Ascending aorta (tissue), 2 donors: ENCODE measurements around the gene NDUFV3. TPM values are rescaled to one million over a fixed set of nuclear protein-coding genes. Genes with fewer than 3 reads are reported as not detected.
"Not testable (repeated sequence)": the region's sequence is repeated elsewhere in the genome, so short reads cannot be mapped to it uniquely, and the experiment has no call there.

Experiments used
- DNase-seq, 2 donors: peaks; one replicate each; pipeline ENCODE4 v3.0.0-alpha.2; 2019; ENCODE audit warnings: low spot score in 2 of 2
- H3K27ac ChIP-seq, 2 donors: fragments of 200-600 bp; sonication (generic); one replicate each; pipeline ENCODE4 v1.5.1; 2016 to 2017; ENCODE audit warnings: mild to moderate bottlenecking in 1 of 2
- H3K27me3 ChIP-seq: fragments of 200-600 bp; sonication (generic); one replicate; pipeline ENCODE4 v1.5.1; 2017
- H3K36me3 ChIP-seq, 2 donors: fragments of 200-600 bp; sonication (generic); one replicate each; pipeline ENCODE4 v1.5.1; 2016
- H3K4me1 ChIP-seq, 2 donors: fragments of 200-600 bp; sonication (generic); one replicate each; pipeline ENCODE4 v1.5.1; 2016 to 2017; ENCODE audit warnings: mild to moderate bottlenecking in 1 of 2
- H3K4me3 ChIP-seq, 2 donors: fragments of 200-600 bp; sonication (generic); one replicate each; pipeline ENCODE4 v1.5.1; 2016 to 2017; ENCODE audit warnings: mild to moderate bottlenecking in 1 of 2
- H3K9me3 ChIP-seq, 2 donors: fragments of 200-600 bp; sonication (generic); one replicate each; pipeline ENCODE4 v1.5.1; 2016
- intact Hi-C: fragments of 100-400 bp; cut with DNase I; formaldehyde crosslinking; loops from one replicate; pipeline ENCODE4 v1.15.1; 2023
- total RNA-seq: library from RNA; depleted of rRNA; stranded (reverse); fragments of >200 nt; gene quantifications from one replicate; pipeline ENCODE4 v1.1.0, GENCODE V29; 2016
- TF ChIP-seq, protein P1 (sequence below), 3 experiments: fragments of 200-600 bp in 2 of 3; fragments of 450-650 bp in 1 of 3; sonication (generic) in 2 of 3; IDR thresholded peaks; one replicate each; pipeline ENCODE4 v1.5.1; 2016 to 2019; ENCODE audit warnings: antibody characterized with exemption in 3 of 3, mild to moderate bottlenecking in 1 of 3, moderate library complexity in 1 of 3

Gene NDUFV3
- total RNA-seq, 1 donor from 2014 or later, result 60.7 TPM

DNA sequence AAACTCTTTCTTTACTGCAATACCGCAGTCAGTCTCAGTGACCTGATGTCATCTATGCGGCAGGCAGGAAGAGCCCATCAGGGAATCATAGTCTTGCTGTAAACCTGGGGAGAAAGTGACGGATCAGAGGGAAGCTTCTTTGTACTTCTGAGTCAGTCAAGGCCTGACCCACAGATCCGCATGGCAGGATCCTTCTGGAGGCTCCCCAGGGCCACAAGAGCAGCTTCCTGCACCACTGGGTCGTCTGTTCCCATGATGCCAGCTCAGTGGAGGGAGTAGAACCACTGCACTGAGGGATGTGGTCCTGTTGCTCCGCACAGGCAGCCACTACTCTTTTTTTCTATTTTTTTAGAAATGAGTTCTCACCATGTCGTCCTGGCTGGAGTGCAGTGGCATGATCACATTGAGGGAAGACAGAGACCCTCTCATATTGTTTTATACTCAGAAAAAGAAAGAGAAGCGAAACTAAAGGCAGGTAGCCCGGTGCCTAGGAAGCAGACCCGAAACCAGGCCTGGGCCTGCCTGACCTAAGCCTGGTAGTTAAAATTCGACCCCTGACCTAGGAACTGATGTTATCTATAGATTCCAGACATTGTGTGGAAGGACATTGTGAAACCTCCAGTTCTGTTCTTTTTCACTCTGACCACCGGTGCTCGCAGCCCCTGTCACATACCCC is 38.6 kb downstream of the NDUFV3 start:
- H3K27me3 ChIP-seq, result no peaks in the 10 kb centered on the region
- no peaks in the 10 kb centered on the region for H3K4me1 ChIP-seq
- DNase-seq, result no peak
- no peak overlapping the region for H3K4me3 ChIP-seq
- no peaks in the 10 kb centered on the region for H3K9me3 ChIP-seq
- intact Hi-C loops, result loop anchor here (10.0 kb wide), 1 partner anchor 63 kb away; no protein-coding TSS in a partner anchor
- no peak overlapping the region for H3K27ac ChIP-seq
- H3K36me3 ChIP-seq, result no peaks in the 10 kb centered on the region
- TF ChIP-seq, protein P1, sequence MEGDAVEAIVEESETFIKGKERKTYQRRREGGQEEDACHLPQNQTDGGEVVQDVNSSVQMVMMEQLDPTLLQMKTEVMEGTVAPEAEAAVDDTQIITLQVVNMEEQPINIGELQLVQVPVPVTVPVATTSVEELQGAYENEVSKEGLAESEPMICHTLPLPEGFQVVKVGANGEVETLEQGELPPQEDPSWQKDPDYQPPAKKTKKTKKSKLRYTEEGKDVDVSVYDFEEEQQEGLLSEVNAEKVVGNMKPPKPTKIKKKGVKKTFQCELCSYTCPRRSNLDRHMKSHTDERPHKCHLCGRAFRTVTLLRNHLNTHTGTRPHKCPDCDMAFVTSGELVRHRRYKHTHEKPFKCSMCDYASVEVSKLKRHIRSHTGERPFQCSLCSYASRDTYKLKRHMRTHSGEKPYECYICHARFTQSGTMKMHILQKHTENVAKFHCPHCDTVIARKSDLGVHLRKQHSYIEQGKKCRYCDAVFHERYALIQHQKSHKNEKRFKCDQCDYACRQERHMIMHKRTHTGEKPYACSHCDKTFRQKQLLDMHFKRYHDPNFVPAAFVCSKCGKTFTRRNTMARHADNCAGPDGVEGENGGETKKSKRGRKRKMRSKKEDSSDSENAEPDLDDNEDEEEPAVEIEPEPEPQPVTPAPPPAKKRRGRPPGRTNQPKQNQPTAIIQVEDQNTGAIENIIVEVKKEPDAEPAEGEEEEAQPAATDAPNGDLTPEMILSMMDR (IDR thresholded peaks at IDR 0.05), result no peak

DNA sequence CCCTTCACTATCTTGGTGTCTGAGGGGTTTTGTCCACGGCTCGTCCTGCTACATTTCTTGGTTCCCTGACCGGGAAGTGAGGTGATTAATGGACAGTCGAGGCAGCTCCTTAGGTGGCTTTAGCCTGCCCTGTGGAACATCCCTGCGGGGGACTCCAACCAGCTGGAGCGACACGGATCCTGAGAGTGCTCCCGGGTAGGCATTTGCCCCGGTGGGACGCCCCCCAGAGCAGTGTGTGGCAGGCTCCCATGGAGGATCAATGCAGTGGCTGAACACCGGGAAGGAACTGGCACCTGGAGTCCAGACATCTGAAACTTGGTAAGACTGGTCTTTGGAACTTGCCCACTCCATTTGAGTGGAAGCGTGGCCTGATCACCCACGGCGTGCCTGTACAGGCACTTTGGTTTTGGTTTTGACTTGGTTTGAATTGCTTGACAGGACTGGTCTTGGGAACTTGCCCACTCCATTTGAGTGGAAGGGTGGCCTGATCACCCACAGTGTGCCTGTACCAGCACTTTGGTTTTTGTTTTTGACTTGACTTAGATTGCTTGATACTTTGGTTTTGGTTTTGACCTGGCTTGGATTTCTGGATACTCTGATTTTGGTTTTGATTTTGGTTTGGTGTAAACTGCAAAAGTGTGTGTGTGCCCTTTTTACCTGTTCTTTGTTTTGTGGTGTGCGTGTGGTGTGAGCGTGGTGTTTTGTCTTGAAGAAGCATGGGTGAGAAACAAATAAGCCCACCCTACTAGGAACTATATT is 39.4 kb downstream of the NDUFV3 start:
- H3K27me3 ChIP-seq, H3K9me3 ChIP-seq, H3K4me1 ChIP-seq, H3K4me3 ChIP-seq, DNase-seq, H3K36me3 ChIP-seq: not testable (repeated sequence)
- intact Hi-C loops, result loop anchor here (10.0 kb wide), 1 partner anchor 62 kb away; no protein-coding TSS in a partner anchor
- peak overlapping the region in 1 of 2 donors; percentile 49 for H3K27ac ChIP-seq

DNA sequence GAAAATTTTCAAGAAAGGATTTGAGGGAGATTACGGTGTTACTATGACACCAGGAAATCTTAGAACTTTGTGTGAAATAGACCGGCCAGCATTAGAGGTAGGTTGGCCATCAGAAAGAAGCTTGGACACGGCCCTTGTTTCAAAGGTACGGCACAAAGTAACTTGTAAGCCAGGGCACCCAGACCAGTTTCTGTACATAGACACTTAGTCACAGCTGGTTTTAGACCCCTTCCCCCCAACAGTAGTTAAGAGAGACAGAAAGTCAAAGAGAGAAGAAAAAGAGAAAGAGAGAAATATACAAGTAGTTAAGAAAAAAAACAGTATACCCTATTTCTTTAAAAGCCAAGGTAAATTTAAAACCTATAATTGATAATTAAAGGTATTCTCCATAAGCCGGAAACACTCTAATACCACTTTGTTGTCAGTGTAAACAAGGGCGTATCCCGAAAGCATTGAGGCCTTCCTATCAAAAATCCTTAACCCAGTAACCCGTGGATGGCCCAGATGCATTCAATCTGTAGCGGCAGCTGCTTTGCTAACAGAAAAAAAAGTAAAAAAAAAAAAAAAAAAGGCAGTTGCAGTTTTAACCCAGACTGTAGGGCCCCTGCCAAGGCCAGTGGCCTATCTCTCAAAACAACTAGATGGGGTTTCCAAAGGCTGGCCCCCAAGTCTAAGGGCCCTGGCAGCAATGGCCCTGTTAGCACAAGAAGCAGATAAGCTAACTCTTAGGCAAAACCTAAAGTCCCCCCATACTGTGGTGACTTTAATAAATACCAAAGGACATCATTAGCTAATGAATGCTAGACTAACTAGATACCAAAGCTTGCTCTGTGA is 40.2 kb downstream of the NDUFV3 start:
- H3K4me1 ChIP-seq, DNase-seq: not testable (repeated sequence)

DNA sequence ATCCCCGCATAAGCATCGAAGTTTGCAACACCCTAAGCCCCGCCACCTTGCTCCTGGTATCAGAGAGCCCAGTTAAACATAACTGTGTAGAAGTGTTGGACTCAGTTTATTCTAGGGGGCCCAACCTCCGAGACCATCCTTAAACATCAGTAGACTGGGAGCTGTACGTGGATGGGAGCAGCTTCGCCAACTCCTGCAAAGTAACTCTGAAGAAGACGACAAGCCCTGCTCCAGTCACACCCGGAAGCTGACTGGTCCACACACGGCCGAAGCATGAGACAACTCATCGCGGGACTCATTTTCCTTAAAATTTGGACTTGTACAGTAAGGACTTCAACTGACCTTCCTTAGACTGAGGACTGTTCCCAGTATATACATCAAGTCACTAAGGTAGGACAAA is 40.9 kb downstream of the NDUFV3 start:
- H3K4me1 ChIP-seq, DNase-seq, H3K4me3 ChIP-seq, H3K27ac ChIP-seq, H3K36me3 ChIP-seq, H3K27me3 ChIP-seq, H3K9me3 ChIP-seq: not testable (repeated sequence)
- intact Hi-C loops, result loop anchor here (10.0 kb wide), 1 partner anchor 61 kb away; no protein-coding TSS in a partner anchor

More for the DNA sequence above, 40.2 kb downstream of the NDUFV3 start:
- H3K27ac ChIP-seq, result peak overlapping the region in 1 of 2 donors; percentile 49
- H3K27me3 ChIP-seq, H3K9me3 ChIP-seq, H3K4me3 ChIP-seq, H3K36me3 ChIP-seq: not testable (repeated sequence)
- intact Hi-C loops, result loop anchor here (10.0 kb wide), 1 partner anchor 61 kb away; no protein-coding TSS in a partner anchor

DNA sequence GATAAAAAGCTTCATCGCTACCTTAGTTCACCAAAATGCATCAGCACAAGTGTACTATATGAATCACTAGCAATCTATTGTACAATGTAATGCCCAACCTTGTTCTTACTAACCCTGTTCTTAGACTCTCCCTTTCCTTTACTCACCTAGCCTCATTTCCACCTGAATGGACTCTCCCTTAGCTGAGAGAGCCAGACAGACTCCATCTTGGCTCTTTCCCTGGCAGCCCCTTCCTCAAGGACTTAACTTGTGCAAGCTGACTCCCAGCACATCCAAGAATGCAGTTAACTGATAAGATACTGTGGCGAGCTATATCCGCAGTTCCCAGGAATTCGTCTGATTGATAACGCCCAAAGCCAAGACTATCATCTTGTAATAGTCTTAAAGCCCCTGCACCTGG is 43.3 kb downstream of the NDUFV3 start:
- H3K9me3 ChIP-seq, DNase-seq, H3K4me1 ChIP-seq, H3K27me3 ChIP-seq, H3K4me3 ChIP-seq, H3K36me3 ChIP-seq, H3K27ac ChIP-seq: not testable (repeated sequence)
- intact Hi-C loops, result loop anchor here (5.0 to 10.0 kb wide), 2 partner anchors 36 to 58 kb away; partner anchors contain the start of gene PKNOX1

DNA sequence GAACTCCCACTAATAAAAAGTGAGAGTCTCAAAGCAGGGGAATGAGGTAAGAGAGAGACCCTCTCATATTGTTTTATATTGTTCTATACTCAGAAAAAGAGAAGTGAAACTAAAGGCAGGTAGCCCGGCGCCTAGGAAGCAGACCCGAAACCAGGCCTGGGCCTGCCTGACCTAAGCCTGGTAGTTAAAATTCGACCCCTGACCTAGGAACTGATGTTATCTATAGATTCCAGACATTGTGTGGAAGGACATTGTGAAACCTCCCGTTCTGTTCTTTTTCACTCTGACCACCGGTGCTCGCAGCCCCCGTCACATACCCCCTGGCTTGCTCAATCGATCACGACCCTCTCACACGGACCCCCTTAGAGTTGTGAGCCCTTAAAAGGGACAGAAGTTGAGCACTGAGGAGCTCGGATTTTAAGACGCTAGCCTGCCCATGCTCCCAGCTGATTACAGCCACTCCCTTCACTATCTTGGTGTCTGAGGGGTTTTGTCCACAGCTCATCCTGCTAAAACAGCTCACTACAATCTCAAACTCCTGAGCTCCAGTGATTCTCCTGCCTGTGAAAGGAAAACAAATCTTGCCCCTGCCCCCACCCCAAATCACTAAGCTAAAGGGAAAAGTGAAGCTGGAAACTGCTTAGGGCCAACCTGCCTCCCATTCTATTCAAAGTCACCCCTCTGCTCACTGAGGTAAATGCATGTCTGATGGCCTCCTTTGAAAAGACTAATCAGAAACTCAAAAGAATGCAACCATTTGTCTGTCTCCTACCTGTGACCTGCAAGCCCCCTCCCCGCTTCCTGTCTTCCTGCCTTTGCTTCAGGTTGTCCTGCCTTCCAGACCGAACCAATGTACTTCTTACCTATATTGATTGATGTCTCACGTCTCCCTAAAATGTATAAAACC is 44.2 kb downstream of the NDUFV3 start:
- H3K4me3 ChIP-seq, H3K4me1 ChIP-seq, H3K9me3 ChIP-seq, H3K27ac ChIP-seq, DNase-seq, H3K27me3 ChIP-seq, H3K36me3 ChIP-seq: not testable (repeated sequence)
- intact Hi-C loops, result loop anchor here (5.0 to 10.0 kb wide), 2 partner anchors 35 to 58 kb away; partner anchors contain the start of gene PKNOX1

DNA sequence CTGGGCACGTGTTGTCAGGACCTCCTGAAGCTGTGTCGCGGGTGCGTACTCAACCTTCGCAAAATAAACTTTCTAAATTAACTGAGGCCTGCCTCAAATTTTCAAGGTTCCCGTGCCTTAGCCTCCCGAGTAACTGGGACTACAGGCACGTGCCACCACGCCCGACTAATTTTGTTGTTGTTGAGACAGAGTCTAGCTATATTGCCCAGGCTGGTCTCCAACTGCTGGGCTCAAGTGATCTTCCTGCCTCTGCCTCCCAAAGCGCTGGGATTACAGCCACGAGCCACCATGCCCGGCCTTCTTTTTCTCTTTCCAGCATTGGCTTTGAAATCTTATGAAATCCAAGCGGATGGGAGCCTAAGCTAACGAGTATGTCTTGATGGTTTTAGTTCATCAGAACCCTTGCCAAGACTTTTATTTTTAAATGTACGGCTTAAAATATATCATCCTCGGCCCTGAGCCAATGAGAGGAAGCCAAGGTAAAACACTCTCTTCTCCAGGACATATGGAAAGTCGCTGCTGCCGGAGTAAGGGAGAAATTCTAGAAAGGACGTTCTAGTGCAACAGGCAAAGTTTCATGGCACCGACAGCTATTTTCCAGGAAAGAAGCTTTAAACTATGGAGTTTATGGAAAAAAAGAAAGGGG is 45.0 kb downstream of the NDUFV3 start:
- peaks cover 2% of the 10 kb centered on the region in 2 donors for H3K4me1 ChIP-seq
- H3K4me3 ChIP-seq, result no peak overlapping the region
- no peaks in the 10 kb centered on the region for H3K9me3 ChIP-seq
- H3K27me3 ChIP-seq, result no peaks in the 10 kb centered on the region
- no peak for DNase-seq
- H3K27ac ChIP-seq, result no peak overlapping the region
- no peaks in the 10 kb centered on the region for H3K36me3 ChIP-seq
- intact Hi-C loops, result loop anchor here (5.0 to 10.0 kb wide), 2 partner anchors 34 to 57 kb away; partner anchors contain the start of gene PKNOX1
- TF ChIP-seq, protein P1 (IDR thresholded peaks at IDR 0.05), result no peak

DNA sequence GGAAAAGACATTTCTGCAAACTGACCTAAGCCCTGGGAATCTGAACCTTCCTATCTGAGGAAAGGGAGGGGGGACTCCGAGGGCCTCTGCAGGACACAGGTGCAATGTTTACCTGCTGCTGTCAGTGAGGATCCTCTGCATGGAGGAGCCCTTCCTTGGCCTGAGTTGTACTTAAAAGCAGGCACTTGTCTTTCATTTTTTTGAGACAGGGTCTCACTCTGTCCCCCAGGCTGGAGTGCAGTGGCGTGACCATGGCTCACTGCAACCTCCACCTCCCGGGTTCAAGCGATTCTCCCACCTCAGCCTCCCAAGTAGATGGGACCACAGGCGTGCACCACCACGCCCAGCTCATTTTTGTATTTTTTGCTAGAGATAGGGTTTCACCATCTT is 45.5 kb downstream of the NDUFV3 start:
- H3K4me1 ChIP-seq, H3K4me3 ChIP-seq, H3K36me3 ChIP-seq, H3K9me3 ChIP-seq, H3K27ac ChIP-seq, DNase-seq, H3K27me3 ChIP-seq: not testable (repeated sequence)
- intact Hi-C loops, result loop anchor here (5.0 to 10.0 kb wide), 2 partner anchors 34 to 56 kb away; partner anchors contain the start of gene PKNOX1
